Transverse colon (tissue), 4 donors: ENCODE data around the gene TMEM240. TPM values are rescaled to one million over a fixed set of nuclear protein-coding genes. Genes with fewer than 3 reads are reported as not detected.
"Not testable (repeated sequence)": the region's sequence is repeated elsewhere in the genome, so short reads cannot be mapped to it uniquely, and the experiment has no call there.

Experiments
- DNase-seq: peaks from one replicate; pipeline ENCODE4 v3.0.0-alpha.2; 2019
- H3K27ac ChIP-seq, 4 donors: fragments of 200-600 bp; sonication (generic); 2 replicates each; pipeline ENCODE4 v1.5.1; 2016 to 2018; ENCODE audit warnings: inconsistent platforms in 4 of 4
- H3K27me3 ChIP-seq: fragments of 200-600 bp; sonication (generic); 2 replicates; pipeline ENCODE4 v1.5.1; 2017; ENCODE audit warnings: inconsistent platforms
- H3K36me3 ChIP-seq, 4 donors: fragments of 200-600 bp; sonication (generic); 2 replicates each; pipeline ENCODE4 v1.5.1; 2017 to 2019; ENCODE audit warnings: inconsistent platforms in 4 of 4
- H3K4me1 ChIP-seq, 4 donors: fragments of 200-600 bp; sonication (generic); 2 replicates each; pipeline ENCODE4 v1.5.1; 2017 to 2020; ENCODE audit warnings: inconsistent platforms in 4 of 4
- H3K4me3 ChIP-seq, 4 donors: fragments of 200-600 bp; sonication (generic); 1 replicate in 1 of 4; 2 replicates in 3 of 4; pipeline versions ENCODE4 v1.5.1 to v1.6.1; 2017 to 2019; ENCODE audit warnings: inconsistent platforms in 4 of 4
- H3K9me3 ChIP-seq, 2 donors: fragments of 200-600 bp; sonication (generic); 2 replicates each; pipeline ENCODE4 v1.5.1; 2017 to 2019; ENCODE audit warnings: inconsistent platforms in 2 of 2
- EP300 ChIP-seq: sonication (generic); formaldehyde crosslinking; IDR thresholded peaks from one replicate; pipeline ENCODE4 v1.6.1; 2017; ENCODE audit warnings: antibody characterized with exemption, low read depth
- POLR2A ChIP-seq: fragments of 450-650 bp; IDR thresholded peaks from one replicate; pipeline ENCODE4 v1.6.1; 2016; ENCODE audit warnings: antibody characterized with exemption, mild to moderate bottlenecking, moderate library complexity
- POLR2AphosphoS5 ChIP-seq, 3 donors: sonication (generic); formaldehyde crosslinking; IDR thresholded peaks; one replicate each; pipeline ENCODE4 v1.6.1; 2016; ENCODE audit warnings: antibody characterized with exemption in 3 of 3
- WGBS, 2 donors: methylation state at CpG; one replicate each; pipeline ENCODE4 v1.1.5; 2018; ENCODE audit warnings: low coverage in 1 of 2; 5-methylcytosine and 5-hydroxymethylcytosine counted together
- in situ Hi-C, 4 donors: fragments of 200-750 bp; cut with MboI; loops; one replicate each; pipeline versions ENCODE4 v1.15.0 to v1.15.1; 2017; ENCODE audit warnings: low sequenced_read_pairs in 3 of 4, low pct_ligation_motif_present in 1 of 4, low pct_unique_long_range_greater_than_20kb in 1 of 4
- intact Hi-C: fragments of 100-400 bp; cut with DNase I; formaldehyde crosslinking; loops from one replicate; pipeline ENCODE4 v1.15.1; 2023; ENCODE audit warnings: low total_unique reads
- total RNA-seq, 4 donors: library from RNA; depleted of rRNA; stranded (reverse); fragments of >200 nt; gene quantifications; one replicate each; pipeline ENCODE4 v1.1.0, GENCODE V29; 2016
- TF ChIP-seq, protein P1 (sequence below), 5 experiments: fragments of 200-600 bp in 3 of 5; fragments of 450-650 bp in 2 of 5; sonication (generic) in 3 of 5; IDR thresholded peaks; 1 replicate in 2 of 5; 2 replicates in 3 of 5; pipeline ENCODE4 v1.5.1; 2016 to 2017; ENCODE audit warnings: antibody characterized with exemption in 5 of 5, inconsistent platforms in 3 of 5, mild to moderate bottlenecking in 2 of 5, moderate library complexity in 1 of 5

Gene TMEM240
- total RNA-seq, 4 donors from 2014 or later, result 3.8 to 27.3 (median 4.2) TPM; not detected in 1

DNA sequence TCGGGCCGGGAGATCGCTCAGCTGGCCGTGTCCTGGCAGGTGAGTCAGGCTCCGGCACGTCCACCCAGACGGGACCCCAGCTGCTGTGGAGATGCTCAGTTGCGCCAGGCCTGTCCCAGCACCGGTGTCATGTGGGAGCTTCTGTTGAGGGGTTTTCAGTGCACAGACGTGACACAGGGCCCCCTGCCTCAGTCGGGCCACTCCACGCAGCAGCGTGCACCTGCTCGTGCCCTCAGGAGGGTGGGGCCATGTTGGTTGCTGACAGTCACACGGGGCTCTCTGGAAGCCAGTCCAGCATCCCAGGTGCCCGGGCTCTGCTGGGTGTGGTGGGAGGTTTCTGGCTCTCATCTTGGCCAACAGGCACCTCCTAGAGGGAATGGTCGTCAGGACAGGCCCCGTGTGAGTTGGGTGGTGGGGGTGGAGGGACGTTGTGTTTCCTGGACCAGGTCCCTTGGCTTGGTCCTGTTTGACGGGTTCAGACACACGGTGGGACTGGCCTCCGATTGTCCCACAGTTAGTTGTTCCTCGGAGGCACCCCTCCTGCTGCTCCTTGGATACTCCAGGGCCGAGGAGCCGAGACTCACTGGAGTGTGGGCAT lies 49.7 kb downstream of the TMEM240 start:
- 94% methylated on average over 16 of the region's 25 CpGs; no CpG with 5 or more reads in 1 of the 2 donors for WGBS, 2 donors

DNA sequence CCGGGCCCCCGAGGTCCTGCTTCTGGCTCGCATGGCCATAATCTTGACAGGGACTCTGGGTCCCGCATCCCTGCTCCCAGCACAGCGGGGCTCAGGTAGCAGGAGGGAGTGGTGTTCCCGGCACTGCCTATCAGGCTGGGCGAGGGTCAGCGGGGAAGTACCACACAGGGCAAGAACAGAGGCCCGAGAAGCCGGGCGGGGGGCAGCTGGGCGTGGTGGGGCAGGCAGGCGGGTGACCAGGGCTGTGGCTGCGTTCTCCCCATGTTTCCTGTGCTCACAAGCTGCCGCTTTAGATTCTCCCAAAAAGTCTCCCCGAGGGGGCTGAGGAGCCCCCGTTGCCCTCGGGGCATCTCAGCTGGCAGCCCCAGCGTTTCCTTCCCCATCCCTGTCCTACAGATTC lies 50.6 kb downstream of the TMEM240 start:
- DNase-seq, result no peak
- H3K27ac ChIP-seq, result no peak overlapping the region
- 95% methylated on average over 19 of the region's 19 CpGs; no CpG with 5 or more reads in 1 of the 2 donors for WGBS, 2 donors
- intact Hi-C loops, result no loop called here
- peaks cover 0 to 58% (median 17%) of the 10 kb centered on the region in 4 donors for H3K36me3 ChIP-seq
- no peak overlapping the region for H3K4me3 ChIP-seq
- H3K9me3 ChIP-seq, result peaks cover 0 to 8% of the 10 kb centered on the region in 2 donors
- in situ Hi-C loops, result no loop called here
- no peaks in the 10 kb centered on the region for H3K4me1 ChIP-seq
- TF ChIP-seq POLR2A (no peak), POLR2AphosphoS5 (IDR thresholded peaks at IDR 0.05) (no peak), EP300 (no peak)
- TF ChIP-seq, protein P1, sequence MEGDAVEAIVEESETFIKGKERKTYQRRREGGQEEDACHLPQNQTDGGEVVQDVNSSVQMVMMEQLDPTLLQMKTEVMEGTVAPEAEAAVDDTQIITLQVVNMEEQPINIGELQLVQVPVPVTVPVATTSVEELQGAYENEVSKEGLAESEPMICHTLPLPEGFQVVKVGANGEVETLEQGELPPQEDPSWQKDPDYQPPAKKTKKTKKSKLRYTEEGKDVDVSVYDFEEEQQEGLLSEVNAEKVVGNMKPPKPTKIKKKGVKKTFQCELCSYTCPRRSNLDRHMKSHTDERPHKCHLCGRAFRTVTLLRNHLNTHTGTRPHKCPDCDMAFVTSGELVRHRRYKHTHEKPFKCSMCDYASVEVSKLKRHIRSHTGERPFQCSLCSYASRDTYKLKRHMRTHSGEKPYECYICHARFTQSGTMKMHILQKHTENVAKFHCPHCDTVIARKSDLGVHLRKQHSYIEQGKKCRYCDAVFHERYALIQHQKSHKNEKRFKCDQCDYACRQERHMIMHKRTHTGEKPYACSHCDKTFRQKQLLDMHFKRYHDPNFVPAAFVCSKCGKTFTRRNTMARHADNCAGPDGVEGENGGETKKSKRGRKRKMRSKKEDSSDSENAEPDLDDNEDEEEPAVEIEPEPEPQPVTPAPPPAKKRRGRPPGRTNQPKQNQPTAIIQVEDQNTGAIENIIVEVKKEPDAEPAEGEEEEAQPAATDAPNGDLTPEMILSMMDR (IDR thresholded peaks at IDR 0.05), result no peak
- H3K27me3 ChIP-seq, result no peaks in the 10 kb centered on the region

More for the DNA sequence above, 49.7 kb downstream of the TMEM240 start:
- DNase-seq, result no peak
- in situ Hi-C loops, result no loop called here
- no peak overlapping the region for H3K4me3 ChIP-seq
- peaks cover 0 to 58% (median 17%) of the 10 kb centered on the region in 4 donors for H3K36me3 ChIP-seq
- no peak overlapping the region for H3K27ac ChIP-seq
- TF ChIP-seq EP300, result no peak
- TF ChIP-seq POLR2A, result no peak
- no peak for TF ChIP-seq POLR2AphosphoS5 (IDR thresholded peaks at IDR 0.05)
- TF ChIP-seq, protein P1 (IDR thresholded peaks at IDR 0.05), result no peak
- intact Hi-C loops, result no loop called here
- H3K9me3 ChIP-seq, result peaks cover 0 to 8% of the 10 kb centered on the region in 2 donors
- H3K4me1 ChIP-seq, result no peaks in the 10 kb centered on the region
- no peaks in the 10 kb centered on the region for H3K27me3 ChIP-seq

GRCh38 chr1:1489231-1489630 lies 51.2 kb downstream of the TMEM240 start:
- intact Hi-C loops, result no loop called here
- H3K9me3 ChIP-seq, result peaks cover 0 to 8% of the 10 kb centered on the region in 2 donors
- in situ Hi-C loops, result no loop called here
- WGBS, 2 donors, result 91% methylated on average over 11 of the region's 16 CpGs; no CpG with 5 or more reads in 1 of the 2 donors
- no peaks in the 10 kb centered on the region for H3K27me3 ChIP-seq
- no peaks in the 10 kb centered on the region for H3K4me1 ChIP-seq
- peaks cover 0 to 58% (median 17%) of the 10 kb centered on the region in 4 donors for H3K36me3 ChIP-seq
- DNase-seq, result no peak
- TF ChIP-seq POLR2A (no peak), POLR2AphosphoS5 (IDR thresholded peaks at IDR 0.05) (no peak), EP300 (no peak)
- TF ChIP-seq, protein P1 (IDR thresholded peaks at IDR 0.05), result no peak
- H3K4me3 ChIP-seq, result no peak overlapping the region
- no peak overlapping the region for H3K27ac ChIP-seq

DNA sequence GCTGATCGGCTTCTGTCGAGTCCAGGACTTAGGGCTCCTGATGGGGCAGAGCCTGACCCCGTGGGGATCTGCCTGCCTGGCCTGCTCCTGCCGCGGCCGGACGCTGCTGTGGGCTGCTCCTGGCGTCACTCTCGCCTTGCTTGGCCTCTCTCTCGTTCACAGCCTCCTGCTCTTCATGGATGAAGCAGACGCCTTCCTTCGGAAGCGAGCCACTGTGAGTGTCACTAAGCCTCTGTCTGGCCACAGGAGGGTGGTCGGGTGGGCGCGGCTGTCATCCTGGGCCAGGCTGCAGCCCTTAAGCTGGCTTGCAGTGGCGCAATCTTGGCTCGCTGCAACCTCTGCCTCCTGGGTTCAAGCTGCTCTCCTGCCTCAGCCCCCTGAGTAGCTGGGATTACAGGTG lies 52.7 kb downstream of the TMEM240 start:
- in situ Hi-C loops, result no loop called here

DNA sequence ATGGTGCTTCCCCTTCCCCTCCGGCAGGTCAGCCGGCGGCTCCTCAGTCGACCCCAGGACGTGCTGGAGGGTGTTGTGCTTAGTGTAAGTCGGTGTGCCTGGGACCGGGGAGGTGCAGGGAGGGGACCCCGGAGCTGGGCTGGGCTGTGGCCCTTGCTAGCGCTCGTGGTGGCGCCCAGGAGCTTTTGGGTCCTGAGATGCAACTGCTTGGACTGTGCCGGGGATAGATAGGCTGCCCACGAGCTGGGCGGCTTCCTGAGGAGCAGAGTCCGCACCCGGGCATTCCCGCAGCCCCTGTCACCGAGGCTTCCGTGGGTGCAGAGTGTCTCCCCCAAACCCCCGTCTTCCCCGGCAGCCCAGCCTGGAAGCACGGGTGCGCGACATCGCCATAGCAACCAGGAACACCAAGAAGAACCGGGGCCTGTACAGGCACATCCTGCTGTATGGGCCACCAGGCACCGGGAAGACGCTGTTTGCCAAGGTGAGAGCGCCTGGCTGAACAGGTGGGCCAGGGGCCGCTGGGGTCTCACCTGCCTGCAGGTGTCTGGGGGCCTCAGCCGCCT lies 54.6 kb downstream of the TMEM240 start:
- in situ Hi-C loops, H3K9me3 ChIP-seq, H3K4me3 ChIP-seq, DNase-seq, H3K27me3 ChIP-seq, H3K27ac ChIP-seq, H3K4me1 ChIP-seq: not testable (repeated sequence)
- 95% methylated on average over 30 of the region's 31 CpGs; no CpG with 5 or more reads in 1 of the 2 donors for WGBS, 2 donors
- intact Hi-C loops, result loop anchor here (2.0 kb wide), 1 partner anchor 37 kb away; the partner anchor contains the start of gene ATAD3C
- H3K36me3 ChIP-seq, result peaks cover 0 to 55% (median 18%) of the 10 kb centered on the region in 4 donors

More for the DNA sequence above, 52.7 kb downstream of the TMEM240 start:
- TF ChIP-seq EP300, result no peak
- no peak for TF ChIP-seq POLR2A
- TF ChIP-seq, protein P1 (IDR thresholded peaks at IDR 0.05), result no peak
- TF ChIP-seq POLR2AphosphoS5 (IDR thresholded peaks at IDR 0.05), result no peak
- Histone ChIP-seq H3K4me3 (no peak overlapping the region), H3K36me3 (peaks cover 0 to 59% (median 21%) of the 10 kb centered on the region in 4 donors), H3K4me1 (no peaks in the 10 kb centered on the region), H3K9me3 (no peaks in the 10 kb centered on the region), H3K27me3 (no peaks in the 10 kb centered on the region), H3K27ac (no peak overlapping the region)
- DNase-seq, result no peak
- 95% methylated on average over 18 of the region's 18 CpGs; no CpG with 5 or more reads in 1 of the 2 donors for WGBS, 2 donors
- intact Hi-C loops, result no loop called here

- H3K27ac ChIP-seq, H3K4me1 ChIP-seq, in situ Hi-C loops, H3K4me3 ChIP-seq, DNase-seq, H3K27me3 ChIP-seq, H3K9me3 ChIP-seq: not testable (repeated sequence)
- intact Hi-C loops, result loop anchor here (2.0 kb wide), 1 partner anchor 36 kb away; the partner anchor contains the start of gene ATAD3C
- peaks cover 0 to 49% (median 18%) of the 10 kb centered on the region in 4 donors for H3K36me3 ChIP-seq
- WGBS, 2 donors, result 92% methylated on average over 13 of the region's 46 CpGs; no CpG with 5 or more reads in 1 of the 2 donors
Measured at GRCh38 chr1:1484976-1485750, 55.3 kb downstream of the TMEM240 start.
